A673 (cell line): ENCODE measurements around the gene TANC2. TPM values are rescaled to one million over a fixed set of nuclear protein-coding genes. Genes with fewer than 3 reads are reported as not detected.

ENCODE experiments used
- BruUV-seq: library from RNA; stranded (reverse); fragments of 400-500 nt; replicated peaks from 2 replicates; lab custom pipeline; 2021; lab: Mats Ljungman, UMichigan
- CTCF ChIA-PET: fragments of 300-600 bp; sonication (Branson Sonifier 250); formaldehyde crosslinking; loops from one replicate; lab custom pipeline; 2022; ENCODE audit warnings: antibody characterized with exemption; lab: Charles Lee
- POLR2A ChIA-PET: fragments of 300-600 bp; sonication (Branson Sonifier 250); formaldehyde crosslinking; loops from one replicate; lab custom pipeline; 2022; ENCODE audit warnings: antibody characterized with exemption; ENCODE audit not compliant: low non-redundant PET; lab: Charles Lee
- DNase-seq: peaks from one replicate; pipeline ENCODE4 v3.0.0-alpha.2; 2015; ENCODE audit warnings: low spot score
- H3K27ac ChIP-seq: fragments of 200-600 bp; sonication (generic); 2 replicates; pipeline ENCODE4 v1.5.1; 2016; ENCODE audit warnings: mixed run types, low read depth, mild to moderate bottlenecking, mixed read lengths, antibody characterized with exemption, low read length; ENCODE audit not compliant: poor library complexity, severe bottlenecking
- H3K27me3 ChIP-seq: fragments of 200-600 bp; sonication (generic); replicated peaks from 2 replicates; pipeline ENCODE4 v1.6.1; 2017; ENCODE audit warnings: mixed run types, low read depth, mild to moderate bottlenecking, mixed read lengths, antibody characterized with exemption, low read length; ENCODE audit not compliant: insufficient read depth, poor library complexity
- H3K36me3 ChIP-seq: fragments of 200-600 bp; sonication (generic); 2 replicates; pipeline ENCODE4 v1.6.1; 2016; ENCODE audit warnings: mixed run types, mild to moderate bottlenecking, mixed read lengths, antibody characterized with exemption, low read length; ENCODE audit not compliant: insufficient read depth, poor library complexity, severe bottlenecking
- H3K4me1 ChIP-seq: fragments of 200-600 bp; sonication (generic); 2 replicates; pipeline ENCODE4 v1.6.1; 2017; ENCODE audit warnings: mixed run types, mild to moderate bottlenecking, mixed read lengths, antibody characterized with exemption, low read length; ENCODE audit not compliant: insufficient read depth, poor library complexity, severe bottlenecking
- H3K4me3 ChIP-seq: fragments of 200-600 bp; sonication (generic); 2 replicates; pipeline ENCODE4 v1.5.1; 2016; ENCODE audit warnings: low read depth, mixed run types, mild to moderate bottlenecking, mixed read lengths, low read length; ENCODE audit not compliant: poor library complexity, severe bottlenecking
- H3K9me3 ChIP-seq: fragments of 200-600 bp; sonication (generic); 2 replicates; pipeline ENCODE4 v1.6.1; 2016; ENCODE audit warnings: mixed run types, low read depth, mild to moderate bottlenecking, mixed read lengths, antibody characterized with exemption, low read length; ENCODE audit not compliant: poor library complexity, severe bottlenecking
- EZH2 ChIP-seq: fragments of 200-600 bp; sonication (generic); IDR thresholded peaks from 2 replicates; pipeline ENCODE4 v1.6.1; 2017; ENCODE audit warnings: borderline replicate concordance, low read depth, mild to moderate bottlenecking, mixed read lengths, antibody characterized with exemption, low read length; ENCODE audit not compliant: poor library complexity, severe bottlenecking
- intact Hi-C: fragments of 100-400 bp; cut with micrococcal nuclease; formaldehyde crosslinking; loops from one replicate; pipeline ENCODE4 v1.10.0; 2022; ENCODE audit not compliant: unreplicated experiment
- microRNA-seq: library from miRNA; unstranded; fragments of <30 nt; microRNA quantifications from one replicate; pipeline ENCODE4 v1.2.0, GENCODE V29; 2021
- total RNA-seq: library from RNA; stranded (reverse); gene quantifications from 2 replicates; pipeline ENCODE4 v1.2.3, GENCODE V29; 2021
- TF ChIP-seq, protein P1 (sequence below): fragments of 300-800, 200-600 bp; sonication (generic); conservative IDR thresholded peaks from 2 replicates; pipeline ENCODE4 v1.5.1; 2017; ENCODE audit warnings: low read depth, mild to moderate bottlenecking, antibody characterized with exemption, low read length, moderate library complexity, mixed read lengths

The TANC2 gene
- total RNA-seq, 1 experiment from 2014 or later, result 13.6 TPM

DNA sequence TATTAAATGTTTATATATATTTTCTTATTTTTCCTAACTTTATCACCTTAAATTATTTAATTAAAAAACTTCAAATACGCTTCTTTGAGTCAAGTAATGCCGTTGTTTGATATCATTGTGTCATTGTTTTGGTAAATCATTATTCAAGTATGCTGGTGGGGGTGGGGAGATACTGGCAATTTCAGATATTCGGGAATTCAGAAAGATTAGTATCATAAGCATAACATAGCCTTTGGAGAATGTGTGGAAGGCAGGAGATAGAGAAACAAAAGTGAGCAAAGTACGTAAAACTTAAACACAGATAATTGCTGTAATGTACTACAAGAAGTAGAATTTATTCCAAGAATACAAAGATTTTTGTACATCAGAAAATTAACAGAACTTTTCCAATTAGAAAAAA, 49.8 kb downstream of the TANC2 start:
- ChIA-PET CTCF (interaction anchor here (0.6 kb wide), 1 partner anchor 21 kb away, joined by 3 read pairs; no protein-coding TSS in a partner anchor), POLR2A (no interaction called here)
- no peaks in the 10 kb centered on the region for H3K9me3 ChIP-seq
- DNase-seq, result no peak
- no peaks in the 10 kb centered on the region for H3K36me3 ChIP-seq
- intact Hi-C loops, result no loop called here
- TF ChIP-seq EZH2, result no peak
- TF ChIP-seq, protein P1, sequence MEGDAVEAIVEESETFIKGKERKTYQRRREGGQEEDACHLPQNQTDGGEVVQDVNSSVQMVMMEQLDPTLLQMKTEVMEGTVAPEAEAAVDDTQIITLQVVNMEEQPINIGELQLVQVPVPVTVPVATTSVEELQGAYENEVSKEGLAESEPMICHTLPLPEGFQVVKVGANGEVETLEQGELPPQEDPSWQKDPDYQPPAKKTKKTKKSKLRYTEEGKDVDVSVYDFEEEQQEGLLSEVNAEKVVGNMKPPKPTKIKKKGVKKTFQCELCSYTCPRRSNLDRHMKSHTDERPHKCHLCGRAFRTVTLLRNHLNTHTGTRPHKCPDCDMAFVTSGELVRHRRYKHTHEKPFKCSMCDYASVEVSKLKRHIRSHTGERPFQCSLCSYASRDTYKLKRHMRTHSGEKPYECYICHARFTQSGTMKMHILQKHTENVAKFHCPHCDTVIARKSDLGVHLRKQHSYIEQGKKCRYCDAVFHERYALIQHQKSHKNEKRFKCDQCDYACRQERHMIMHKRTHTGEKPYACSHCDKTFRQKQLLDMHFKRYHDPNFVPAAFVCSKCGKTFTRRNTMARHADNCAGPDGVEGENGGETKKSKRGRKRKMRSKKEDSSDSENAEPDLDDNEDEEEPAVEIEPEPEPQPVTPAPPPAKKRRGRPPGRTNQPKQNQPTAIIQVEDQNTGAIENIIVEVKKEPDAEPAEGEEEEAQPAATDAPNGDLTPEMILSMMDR, result no peak
- H3K27ac ChIP-seq, result no peak overlapping the region
- H3K27me3 ChIP-seq, result no peaks in the 10 kb centered on the region
- no peaks in the 10 kb centered on the region for H3K4me1 ChIP-seq
- H3K4me3 ChIP-seq, result no peak overlapping the region
- BruUV-seq, result no TSS peak

Small RNA genes within 50 kb of the gene (microRNA-seq; reads per million reads assigned to microRNA genes)
- gene MIR633, result not detected

Other genes starting within 250 kb of the TANC2 start
- not detected in 2 replicates for gene MARCHF10, start 157.9 kb upstream of the TANC2 start, total RNA-seq